Stimulated activated CD4-positive, alpha-beta T cell treated with anti-CD3 and anti-CD28 coated beads, TNF-alpha, amount 100 ng/mL, for 4 hours (primary cell): Measurements from ENCODE around the gene CACNA2D4.

Experiments used
- DNase-seq, 3 experiments: peaks; one replicate each; pipeline ENCODE4 v3.0.0-alpha.2; 2020; ENCODE audit warnings: low read depth in 3 of 3

CACNA2D4 gene

DNA sequence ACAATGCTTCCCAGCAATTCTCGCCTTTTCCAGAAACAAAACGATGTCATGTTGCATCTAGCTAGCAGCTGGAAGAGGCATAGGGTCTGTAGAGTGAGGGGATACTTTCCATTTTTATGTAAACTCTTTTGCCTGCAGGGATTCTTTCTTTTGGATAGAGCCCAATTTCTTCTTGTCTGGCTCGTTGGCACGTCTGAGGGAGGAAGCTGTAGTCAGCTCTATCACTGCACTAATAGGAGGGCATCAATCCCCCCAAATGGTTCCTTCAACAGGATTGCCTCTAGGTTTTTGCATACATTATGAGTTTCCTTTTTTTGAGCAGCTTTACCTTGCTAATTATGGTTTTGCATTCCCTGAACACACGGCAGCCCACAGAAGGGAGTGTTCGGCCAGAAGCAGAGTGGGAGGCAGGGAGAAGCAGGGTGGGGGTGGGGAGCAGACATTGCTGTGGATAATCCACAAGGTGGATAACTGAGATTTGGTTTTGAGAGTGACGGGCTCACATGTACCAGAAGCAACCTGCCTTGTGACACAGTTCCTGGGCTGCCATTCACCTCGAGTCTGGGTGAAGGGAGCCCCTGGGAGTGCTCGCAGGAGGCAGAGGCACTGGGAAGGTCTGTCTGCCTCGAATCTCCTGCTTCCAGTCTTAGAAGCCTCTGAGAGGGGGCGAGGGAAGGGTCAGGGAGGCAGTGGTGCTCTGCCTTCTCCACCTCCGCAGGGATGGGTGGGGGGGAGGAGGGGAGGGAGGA is 73.6 kb downstream of the CACNA2D4 start:
- no peak for DNase-seq

DNA sequence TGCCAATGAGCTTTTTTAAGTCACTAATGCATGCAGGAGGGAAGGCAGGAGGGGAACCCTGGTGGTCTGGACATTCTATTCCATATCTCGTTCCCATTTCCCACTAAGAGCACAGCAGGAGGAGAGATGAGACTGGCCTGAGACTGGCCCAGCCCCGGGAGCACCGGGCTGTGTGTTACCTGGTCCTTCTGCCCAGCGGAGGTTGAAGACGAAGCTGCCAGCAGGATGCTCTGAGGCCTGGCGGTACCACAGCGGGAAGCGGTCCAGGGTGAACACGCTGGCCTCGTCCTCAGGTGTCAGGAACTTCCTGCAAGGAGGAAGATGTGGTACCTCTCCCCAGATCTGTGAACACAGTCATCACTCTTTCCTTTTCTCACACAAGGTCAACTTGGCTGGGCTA is 74.2 kb downstream of the CACNA2D4 start:
- no peak for DNase-seq

DNA sequence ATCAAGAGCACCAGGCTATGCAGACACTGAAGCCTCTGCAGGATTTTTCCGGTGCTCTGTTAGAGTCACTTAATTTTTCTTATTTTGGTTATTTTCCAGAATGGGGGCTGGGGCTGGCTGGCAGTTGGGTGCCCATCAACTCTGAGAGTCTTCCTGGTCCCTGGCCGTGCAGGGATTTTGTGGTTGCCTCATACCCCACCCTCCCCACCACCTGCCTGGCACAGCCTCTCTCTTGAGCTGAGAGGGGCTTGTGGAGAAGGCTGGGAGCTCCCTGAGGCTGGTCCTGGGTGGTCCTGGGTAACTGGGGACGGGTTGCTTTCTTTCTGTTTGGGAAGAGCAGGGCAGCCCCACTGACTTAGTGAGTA is 74.8 kb downstream of the CACNA2D4 start:
- no peak for DNase-seq

DNA sequence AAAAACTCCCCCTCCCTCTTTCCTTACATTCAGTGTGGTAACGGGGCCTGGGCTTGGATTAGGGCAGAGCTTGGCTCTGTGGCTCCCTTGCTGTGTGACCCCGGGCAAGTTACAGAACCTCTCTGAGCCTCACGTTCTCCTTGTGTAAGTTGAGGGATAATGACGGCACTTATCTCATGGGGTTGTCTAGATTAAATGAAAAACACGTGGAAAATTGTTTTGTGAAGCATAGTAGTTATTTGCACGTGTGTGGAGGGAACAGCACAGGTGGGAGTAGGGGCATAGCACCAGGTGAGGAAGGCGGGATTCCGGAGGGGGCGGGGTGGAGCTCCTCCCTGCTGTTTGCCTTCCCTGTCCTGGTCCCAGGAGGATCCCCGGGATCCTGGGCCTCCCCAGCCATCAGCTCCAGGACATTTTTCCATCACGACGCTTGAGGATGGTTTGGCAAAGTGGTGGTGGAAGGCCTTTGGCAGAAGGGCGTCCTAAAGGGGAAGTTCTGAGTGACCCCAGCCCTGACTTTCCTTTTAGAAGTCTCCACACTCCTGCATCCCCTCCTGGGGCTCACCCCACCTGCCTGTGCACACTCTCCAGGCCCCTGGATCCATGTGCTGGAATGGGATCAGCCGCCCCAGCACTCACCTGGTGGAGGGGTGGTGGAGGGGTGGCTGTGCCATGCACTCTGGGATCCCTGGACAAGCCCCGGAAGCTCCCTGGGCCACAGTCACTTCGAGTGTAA is 75.4 kb downstream of the CACNA2D4 start:
- no peak for DNase-seq

DNA sequence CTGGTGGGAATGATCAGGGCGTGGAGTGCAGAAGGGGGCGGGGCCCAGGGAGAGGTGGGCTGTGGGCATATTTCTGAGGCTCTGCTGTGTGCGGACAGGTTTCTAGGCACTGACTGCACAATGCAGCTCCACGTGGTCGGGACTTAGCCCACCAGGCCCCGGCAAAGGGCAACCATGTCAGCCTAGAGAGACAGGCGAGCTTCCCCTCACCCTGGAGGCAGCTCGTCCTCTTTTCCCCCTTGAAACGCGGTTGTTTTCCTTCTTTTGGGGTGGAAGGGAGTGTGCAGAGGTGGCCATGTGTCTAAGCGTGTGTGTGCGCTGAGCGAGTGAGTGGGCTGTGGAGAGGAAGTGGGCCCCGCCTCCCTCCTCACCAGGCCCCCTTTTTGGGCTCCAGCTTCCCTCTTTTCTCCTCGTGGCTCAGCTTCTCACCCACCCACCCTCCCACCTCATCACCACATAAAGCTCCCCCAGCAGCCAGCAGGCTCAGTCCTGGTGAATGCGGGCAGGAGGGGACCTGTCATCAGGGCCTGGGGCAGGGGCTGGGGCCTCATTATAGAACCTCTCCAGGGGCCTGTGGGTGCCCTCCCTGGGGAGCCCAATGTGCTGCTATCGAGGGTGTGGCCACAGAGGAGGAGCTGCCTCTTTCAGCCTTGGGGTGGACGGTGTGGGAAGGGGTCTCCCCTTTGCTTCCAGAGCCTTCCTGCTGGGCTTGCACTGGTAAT is 76.1 kb downstream of the CACNA2D4 start:
- DNase-seq: no peak

DNA sequence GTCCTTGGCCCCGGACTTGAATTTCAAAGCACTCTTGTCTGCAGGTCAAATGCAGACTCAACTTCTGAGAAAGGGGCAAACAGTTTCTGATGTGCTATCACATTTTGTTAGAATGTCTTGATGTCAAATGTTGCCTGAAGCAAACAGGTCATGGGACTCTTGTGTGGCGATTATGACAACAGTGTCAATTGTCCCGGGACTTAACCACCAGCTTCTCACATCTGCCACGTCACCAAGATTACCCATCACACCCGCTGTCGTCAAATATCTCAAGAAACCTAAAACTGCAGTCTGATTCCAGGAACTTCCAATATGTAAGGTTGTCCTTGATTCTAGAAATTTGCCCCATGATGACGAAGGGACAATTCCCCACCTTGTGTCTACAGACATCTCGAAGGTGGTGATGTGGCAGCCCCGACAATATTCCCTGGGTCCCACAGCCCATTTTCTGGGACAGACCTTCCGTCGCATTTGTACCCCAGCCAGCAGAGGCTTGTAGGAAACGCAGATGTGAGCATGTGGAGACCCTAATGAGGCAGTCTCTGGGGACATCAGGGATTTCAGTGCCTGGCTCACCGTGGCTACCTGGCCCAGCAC is 76.8 kb downstream of the CACNA2D4 start:
- DNase-seq: no peak

DNA sequence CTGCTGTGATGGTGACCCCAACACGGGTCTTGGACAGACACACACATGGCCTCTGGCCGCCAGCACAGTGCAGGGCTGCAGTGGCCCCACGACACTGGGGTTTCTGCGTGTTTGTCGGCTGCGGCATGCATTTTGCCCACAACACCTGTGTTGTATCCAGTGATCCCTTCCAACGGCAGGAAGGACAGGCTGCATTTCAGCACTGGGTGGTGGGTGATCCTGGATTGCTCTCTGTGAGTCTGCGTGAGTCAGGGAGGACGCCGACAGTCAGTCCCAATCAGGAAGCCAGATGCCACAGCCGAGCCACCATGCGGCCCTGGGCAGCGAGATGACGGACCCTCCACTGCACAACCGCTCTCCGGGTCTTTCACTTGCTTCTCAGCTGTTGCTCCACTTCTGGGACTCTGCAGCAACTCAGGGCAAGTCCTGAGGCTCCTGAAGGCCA is 77.4 kb downstream of the CACNA2D4 start:
- no peak for DNase-seq

DNA sequence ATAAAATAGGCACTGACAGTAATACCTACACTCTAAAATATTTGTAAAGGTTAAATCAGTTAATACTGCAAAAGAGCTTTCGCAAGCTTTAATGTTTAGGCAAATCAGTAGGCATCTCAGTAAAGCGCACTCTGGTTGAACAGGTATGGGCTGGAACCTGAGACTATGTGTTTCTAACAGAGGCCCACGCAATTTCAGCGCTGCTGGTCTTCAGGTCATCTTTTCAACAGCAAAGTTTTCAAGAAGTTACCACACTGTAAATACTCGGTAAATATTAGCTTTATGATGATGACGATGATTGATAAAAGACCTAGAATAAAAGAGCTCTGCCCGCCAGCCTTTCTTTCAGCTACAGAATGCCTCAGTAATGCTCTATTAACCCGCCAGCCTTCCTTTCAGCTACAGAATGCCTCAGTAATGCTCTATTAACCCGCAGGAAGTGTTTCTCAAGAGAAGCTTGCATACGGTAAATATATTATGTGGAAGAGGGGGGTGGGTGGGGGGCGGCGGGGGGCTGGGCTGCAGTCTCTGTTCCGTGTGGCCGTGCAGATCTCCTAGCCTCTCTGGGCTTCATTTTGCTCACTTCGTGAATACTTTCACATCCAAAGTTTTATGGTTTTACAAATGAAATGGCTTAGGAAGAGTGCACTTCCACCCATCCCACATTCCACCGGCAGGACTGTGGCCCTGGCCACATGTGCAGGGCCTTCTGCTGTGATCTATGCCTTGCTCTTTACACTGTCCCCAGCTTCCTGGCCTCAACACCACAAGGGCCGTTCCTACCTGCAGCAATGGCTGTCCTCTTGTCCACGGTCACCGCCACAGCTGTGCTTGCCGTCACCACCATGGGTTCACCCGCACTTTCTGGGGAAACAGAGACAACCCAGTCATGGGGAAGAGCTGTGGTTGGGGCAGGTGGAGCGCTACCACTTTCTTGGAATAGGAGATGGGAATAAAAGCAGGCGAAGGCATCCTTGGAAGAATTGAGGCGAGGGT is 78.2 kb downstream of the CACNA2D4 start:
- DNase-seq: no peak

DNA sequence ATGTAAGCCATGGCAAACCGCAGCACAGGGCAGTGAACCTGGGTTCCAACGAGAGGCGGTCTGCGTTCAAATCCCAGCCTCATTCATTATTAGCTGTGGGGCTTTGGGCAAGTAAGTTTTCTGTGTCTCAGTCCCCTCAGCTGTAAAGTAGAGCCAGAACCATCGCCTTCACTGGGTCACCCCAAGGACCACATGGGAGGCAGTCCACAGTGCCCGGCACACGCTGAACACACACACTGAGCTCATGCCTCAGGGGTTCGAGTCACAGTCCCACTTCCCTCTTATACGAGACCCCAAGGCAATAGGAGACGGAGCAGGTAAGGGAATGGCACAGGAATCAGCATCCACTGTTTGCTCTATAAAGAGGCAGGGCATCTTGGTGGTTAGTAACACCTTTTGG is 79.0 kb downstream of the CACNA2D4 start:
- DNase-seq: no peak

DNA sequence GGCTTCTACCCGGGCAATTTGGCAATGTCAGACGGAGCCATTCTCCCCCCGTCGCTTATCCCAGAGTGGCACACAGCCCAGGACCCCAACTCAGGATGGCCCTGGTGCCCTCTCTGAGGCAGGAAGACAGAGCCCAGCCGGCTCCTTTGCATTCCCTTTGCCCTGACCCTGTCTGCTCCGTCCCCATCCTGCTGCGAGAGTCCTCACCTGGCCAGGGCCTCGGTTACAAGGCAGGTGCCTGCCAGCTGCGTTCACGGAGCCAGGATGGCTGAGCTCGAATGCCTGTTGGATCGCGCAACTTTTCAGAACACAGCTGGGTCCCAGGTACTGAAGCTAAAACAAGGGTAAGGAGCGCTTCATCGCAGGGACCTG is 79.5 kb downstream of the CACNA2D4 start:
- DNase-seq: no peak

DNA sequence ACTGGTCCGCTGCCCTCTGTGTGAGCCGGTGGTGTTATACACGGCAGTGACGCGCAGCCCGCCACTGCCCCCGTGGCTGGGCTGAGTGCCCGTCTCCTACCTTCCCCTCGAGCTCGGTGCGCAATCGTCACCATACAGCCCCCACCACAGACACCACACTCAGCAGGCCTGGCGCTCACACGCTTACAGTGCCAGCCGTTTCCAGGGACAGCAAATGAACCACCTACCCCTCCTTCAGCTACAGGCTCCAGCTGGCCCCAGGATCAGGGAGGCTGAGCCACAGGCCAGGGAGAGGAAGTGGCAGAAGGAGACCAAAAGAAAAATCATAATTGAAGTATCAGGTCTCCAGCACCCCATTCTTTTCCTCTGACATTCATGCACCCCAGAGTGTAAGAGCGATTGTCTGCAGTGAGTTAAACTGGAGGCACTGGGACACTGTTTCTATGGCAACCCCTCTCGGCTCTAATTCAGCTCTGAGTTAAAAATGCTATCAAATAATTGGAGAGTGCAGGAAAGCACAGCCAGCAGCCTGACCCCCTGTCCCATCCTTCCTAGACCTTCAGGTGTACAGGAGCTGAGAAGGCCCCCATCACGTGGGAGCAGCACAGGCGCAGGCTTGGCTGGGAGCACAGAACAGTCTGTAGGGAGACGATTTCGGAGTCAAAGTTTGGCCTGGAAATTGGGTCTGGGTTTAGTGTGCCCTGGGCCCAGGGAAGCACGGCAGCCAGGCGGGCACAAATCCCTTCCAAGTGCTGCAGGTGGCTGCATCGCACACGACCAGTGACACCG is 80.1 kb downstream of the CACNA2D4 start:
- no peak for DNase-seq

DNA sequence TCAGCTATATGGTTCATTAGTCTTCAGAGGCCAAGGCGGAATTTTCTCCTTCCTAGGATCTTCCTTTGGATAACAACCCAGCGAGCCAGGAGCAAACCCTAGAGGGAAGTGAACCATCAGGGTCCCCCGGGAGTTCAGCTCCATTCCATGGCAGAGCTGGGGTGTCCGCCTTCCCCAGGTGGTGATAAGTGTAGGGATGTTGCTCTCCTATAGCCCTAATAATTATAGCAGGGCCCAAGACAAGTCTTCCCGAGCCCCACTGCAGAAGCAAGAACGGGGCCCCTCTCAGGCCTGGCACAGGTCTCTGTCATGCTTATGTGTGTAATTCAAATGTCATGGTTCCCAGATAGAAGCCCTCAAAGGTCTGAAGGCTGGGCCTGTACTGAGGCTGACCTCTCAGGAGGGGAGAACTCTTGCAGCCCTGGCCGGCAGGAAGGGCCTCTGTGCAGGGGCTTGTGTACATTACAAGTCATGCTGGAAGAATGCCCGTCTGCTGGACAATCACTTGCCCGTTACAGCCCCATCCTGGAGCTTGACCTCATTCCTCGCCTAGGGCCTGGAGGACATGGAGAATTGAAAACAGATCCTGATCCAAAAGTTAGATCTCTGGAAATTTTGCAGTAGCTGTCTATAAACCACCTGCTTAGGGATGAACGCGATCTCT is 80.8 kb downstream of the CACNA2D4 start:
- DNase-seq: no peak

DNA sequence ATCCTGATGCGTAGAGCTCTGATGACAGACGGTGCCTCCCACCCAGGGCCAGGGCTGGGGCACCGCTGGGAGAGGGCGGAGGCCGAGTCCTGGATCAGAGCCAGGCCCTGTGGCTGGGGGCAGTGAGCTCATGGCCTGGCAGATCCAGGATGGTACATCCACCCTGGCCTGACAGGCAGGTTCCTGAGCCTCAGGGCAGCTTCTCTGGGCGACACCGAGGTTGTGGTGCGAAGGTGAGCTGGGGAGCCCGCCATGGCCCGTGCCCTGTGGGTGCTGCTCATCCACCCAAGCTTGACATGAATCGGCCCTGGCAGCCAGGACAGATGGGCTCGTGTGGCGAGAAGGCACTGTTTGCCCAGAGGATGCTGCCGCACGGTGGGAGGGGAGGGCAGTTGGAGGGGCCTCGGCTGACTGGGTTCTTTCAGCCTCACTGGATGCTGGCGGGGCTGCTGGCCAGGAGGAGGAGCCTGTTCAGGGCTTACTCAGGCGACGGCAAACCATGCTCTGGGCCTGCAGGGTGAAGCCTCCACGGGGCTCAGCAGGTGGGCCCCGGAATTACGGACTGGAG is 81.5 kb downstream of the CACNA2D4 start:
- DNase-seq: no peak

DNA sequence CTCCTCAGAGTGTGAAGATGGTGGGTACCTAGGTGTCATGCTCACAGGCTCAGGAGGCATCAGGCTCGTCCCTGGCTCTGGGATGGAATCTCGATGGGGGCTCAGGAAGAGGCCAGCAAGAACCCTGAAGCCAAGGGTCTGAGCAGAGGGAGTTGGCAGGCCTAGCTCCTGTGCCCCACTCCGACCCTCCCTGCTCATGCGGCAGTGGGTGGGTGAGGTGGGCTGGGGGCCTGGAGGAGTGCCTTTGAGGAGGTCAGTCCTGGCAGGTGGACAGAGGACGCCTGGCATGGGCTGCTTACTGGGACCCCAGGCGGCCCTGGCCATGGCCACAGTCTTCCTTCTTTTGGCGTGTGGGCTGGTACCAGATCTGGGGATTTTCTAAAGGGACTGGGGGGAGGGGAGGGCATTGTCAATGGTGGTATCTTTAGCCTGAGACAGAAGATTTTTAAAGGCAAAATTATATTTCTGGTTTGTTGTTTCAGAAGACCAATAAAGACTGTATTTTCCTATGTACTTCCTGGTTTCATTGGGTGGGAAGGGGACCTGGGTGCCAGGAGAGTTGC is 82.1 kb downstream of the CACNA2D4 start:
- DNase-seq: no peak

DNA sequence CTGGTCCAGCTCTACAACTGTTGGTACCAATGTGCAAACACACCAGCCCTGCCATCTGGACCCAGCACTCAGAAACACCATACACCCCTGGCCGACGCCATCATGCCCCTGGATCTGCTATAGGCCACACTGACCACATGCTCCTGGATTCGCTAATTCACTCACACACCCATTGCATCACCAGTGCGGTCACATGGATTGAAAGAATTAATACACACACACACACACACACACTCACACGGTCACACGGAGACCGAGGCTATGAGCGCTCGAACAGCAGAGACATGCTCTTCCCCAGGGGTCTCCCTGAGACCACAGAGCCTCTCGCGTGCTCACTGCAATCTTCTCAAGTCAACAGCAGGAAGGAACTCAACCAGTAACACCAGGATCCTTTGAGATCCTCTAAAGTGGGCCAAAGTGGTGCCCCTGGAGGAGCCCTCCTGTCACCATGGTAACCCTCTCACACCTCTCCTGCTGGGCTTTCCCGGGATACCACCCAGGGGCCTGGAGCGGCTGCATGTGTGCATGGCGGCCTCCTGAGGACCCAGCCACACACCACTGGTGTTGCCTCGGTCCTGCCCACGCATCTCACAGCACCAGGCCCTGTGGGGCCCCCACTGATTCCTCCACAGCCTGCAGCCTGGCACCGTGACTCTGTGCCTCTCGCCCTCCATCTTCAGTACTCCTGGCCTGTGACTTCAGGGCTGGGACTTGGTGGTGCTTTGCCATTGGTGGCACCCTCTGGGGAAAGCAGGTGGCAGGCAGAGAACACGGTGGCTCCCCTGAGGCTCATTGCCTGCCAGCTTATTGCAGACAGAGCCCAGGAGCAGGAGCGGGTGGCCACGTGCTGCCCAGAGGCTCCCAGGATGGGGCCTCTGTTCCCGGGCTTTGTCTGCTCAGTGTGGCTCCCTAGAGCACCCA is 83.0 kb downstream of the CACNA2D4 start:
- no peak for DNase-seq

DNA sequence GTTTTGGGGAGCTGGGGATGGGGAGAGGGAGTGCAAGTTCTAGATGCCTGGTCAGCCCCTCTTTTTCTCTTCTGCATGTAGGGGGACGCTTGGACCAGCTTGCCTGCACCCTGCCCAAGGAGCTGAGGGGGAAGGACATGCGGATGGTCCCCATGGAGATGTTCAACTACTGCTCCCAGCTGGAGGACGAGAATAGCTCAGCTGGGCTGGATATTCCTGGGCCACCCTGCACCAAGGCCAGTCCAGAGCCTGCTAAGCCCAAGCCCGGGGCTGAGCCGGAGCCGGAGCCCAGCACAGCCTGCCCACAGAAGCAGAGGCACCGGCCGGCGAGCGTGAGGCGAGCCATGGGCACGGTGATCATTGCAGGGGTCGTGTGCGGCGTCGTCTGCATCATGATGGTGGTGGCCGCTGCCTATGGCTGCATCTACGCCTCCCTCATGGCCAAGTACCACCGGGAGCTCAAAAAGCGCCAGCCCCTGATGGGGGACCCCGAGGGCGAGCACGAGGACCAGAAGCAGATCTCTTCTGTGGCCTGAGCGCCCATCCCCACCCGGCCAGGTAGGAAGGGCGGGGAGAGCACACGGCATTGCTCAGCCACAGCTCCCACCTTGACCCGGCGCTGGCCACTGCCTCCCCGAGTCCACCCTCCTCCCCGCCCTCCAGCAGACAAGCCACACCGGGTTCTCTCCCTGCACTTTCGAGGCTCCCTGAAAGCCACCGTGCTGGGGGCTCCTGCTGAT is 84.1 kb downstream of the CACNA2D4 start:
- no peak for DNase-seq

DNA sequence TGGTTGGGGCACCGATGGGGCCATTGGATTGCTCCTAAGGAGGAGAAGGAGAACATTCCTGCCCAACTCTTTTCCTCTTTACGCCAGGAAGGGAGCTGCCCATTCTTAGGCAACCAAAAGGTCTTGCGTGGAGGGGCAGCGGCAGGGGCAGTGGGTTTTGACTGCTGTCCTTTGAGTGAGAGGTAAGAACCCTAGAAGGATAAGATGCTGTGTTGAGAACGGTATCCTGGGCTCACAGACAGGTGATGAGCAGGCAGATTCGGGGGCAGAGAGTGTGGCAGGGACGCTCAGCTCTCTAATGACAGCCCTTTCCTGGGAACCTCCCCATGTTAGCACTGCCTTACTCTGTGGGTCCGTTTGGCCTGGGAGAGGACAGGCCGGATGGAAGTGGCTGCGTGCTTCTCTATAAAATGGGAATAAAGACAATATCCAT is 84.8 kb downstream of the CACNA2D4 start:
- DNase-seq: no peak
